ENCODE results near the gene OAT. TPM values are rescaled to one million over a fixed set of nuclear protein-coding genes. Genes with fewer than 3 reads are reported as not detected.

Gene OAT
- total RNA-seq, 6 experiments from 2014 or later: 5.2 to 43.8 (median 20.1) TPM

DNA sequence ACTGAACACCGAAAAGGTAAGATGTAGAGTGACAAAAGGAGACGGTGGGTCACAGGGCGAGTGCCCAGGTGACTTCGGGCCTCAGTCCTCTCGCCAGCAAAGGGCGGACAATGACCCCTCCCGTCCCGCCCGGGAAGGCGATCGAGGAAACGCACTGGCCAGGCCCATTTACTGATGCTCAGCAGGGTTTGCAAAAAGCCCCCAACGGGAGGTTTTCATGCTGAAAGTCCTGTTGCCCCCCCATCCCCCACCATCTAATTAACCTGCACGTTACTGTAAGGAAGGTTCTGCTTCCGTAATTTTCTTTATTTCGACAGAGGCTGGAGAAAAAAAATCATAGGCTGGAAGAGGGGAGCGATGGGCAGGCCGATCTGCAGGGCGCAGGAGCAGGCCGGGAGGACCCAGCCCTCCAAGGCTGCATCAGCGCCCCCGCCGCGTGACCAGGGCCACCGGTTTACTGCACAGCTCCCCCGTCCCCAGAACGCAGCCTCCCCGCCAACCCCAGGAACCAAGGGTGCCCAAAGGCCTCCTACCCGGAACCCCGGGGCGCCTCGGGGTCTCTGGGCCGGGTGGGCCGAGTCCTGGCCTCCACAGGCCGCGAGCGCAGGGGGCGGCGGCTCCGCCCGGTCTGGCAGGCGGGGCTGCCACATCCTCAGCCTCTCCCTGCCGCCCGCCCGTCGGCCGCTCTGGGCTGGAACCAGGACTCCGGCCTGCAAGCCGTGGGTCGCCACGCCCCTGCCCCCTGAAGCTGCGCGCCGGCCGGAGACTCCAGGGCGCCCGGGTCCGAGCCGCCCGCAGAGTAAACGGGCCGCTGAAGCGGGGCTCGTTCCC is 613 bp downstream of the OAT start:
- H3K9me3 ChIP-seq: no peaks in the 10 kb centered on the region
- H3K27ac ChIP-seq: peak overlapping the region; percentile 50 to 87 (median 78)
- DNase-seq (peak; percentile 59 to 78 (median 66)), ATAC-seq (peak; percentile 8 to 39 (median 28))
- intact Hi-C loops (cut with DNase I): no loop called here
- WGBS (ENCODE audit: insufficient coverage, low coverage, low lambda C conversion rate, missing lambda C conversion rate): 8% methylated on average over 21 of the region's 64 CpGs
- H3K4me3 ChIP-seq: peak overlapping the region; percentile 57 to 94 (median 61)
- peaks cover 0 to 33% (median 3%) of the 10 kb centered on the region in 4 donors for H3K4me1 ChIP-seq
- H3K27me3 ChIP-seq: no peaks in the 10 kb centered on the region
- TF ChIP-seq POLR2A (IDR thresholded peaks at IDR 0.05): no peak
- TF ChIP-seq, protein P1, sequence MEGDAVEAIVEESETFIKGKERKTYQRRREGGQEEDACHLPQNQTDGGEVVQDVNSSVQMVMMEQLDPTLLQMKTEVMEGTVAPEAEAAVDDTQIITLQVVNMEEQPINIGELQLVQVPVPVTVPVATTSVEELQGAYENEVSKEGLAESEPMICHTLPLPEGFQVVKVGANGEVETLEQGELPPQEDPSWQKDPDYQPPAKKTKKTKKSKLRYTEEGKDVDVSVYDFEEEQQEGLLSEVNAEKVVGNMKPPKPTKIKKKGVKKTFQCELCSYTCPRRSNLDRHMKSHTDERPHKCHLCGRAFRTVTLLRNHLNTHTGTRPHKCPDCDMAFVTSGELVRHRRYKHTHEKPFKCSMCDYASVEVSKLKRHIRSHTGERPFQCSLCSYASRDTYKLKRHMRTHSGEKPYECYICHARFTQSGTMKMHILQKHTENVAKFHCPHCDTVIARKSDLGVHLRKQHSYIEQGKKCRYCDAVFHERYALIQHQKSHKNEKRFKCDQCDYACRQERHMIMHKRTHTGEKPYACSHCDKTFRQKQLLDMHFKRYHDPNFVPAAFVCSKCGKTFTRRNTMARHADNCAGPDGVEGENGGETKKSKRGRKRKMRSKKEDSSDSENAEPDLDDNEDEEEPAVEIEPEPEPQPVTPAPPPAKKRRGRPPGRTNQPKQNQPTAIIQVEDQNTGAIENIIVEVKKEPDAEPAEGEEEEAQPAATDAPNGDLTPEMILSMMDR (IDR thresholded peaks at IDR 0.05): no peak
- H3K36me3 ChIP-seq: no peaks in the 10 kb centered on the region

DNA sequence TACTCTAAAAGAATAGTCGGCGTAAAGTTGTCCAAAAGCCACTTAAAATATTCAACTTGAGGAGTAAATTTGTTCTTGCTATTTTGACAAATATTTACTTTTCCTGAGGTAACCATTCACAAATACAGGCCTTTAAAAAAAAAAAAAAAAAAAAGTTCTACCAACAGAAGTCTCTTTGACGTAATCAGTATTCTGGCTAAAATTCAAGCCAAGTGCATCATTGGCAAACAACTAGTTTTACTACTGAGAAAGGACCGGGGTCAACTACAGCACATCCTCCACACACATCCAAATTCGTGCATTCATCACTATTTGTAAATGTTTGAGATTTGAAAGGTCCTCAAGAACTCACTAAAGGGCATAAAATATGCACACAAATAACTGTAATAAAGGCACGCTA is 2.0 kb downstream of the OAT start:
- intact Hi-C loops (cut with DNase I): no loop called here
- TF ChIP-seq POLR2A (IDR thresholded peaks at IDR 0.05): no peak
- TF ChIP-seq, protein P1 (IDR thresholded peaks at IDR 0.05): no peak
- peak in 1 of 3 donors; percentile 54 for DNase-seq
- peak overlapping the region in 1 of 3 donors; percentile 34 for H3K27ac ChIP-seq
- no peaks in the 10 kb centered on the region for H3K27me3 ChIP-seq
- peak; percentile 4 to 44 (median 36) for ATAC-seq
- H3K36me3 ChIP-seq: no peaks in the 10 kb centered on the region
- H3K4me1 ChIP-seq: peaks cover 0 to 33% (median 3%) of the 10 kb centered on the region in 4 donors
- H3K9me3 ChIP-seq: no peaks in the 10 kb centered on the region
- peak overlapping the region in 1 of 3 donors; percentile 2 for H3K4me3 ChIP-seq
- 24% methylated on average over 6 of the region's 6 CpGs for WGBS (ENCODE audit: insufficient coverage, low coverage, low lambda C conversion rate, missing lambda C conversion rate)

DNA sequence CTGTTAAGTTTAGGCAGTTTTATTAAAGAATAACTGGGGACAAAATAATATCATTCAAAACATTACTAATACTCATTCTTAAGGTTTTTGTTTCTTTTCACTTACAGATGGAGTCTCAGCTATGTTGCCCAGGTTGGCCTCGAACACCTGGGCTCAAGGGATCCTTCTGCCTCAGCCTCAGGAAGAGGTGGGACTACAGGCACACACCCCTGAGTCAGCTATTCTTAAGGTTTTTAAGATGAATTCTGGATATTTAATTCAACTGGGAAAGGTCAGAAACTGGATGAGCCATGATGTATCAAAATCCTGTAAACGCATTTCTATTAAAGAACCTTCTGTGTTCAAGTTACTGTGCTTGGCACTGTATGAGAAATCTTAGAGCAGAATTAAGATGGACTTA is 3.5 kb downstream of the OAT start:
- 92% methylated on average over 2 of the region's 2 CpGs for WGBS (ENCODE audit: insufficient coverage, low coverage, low lambda C conversion rate, missing lambda C conversion rate)
- Histone ChIP-seq H3K4me1 (peaks cover 0 to 33% (median 3%) of the 10 kb centered on the region in 4 donors), H3K36me3 (no peaks in the 10 kb centered on the region), H3K9me3 (no peaks in the 10 kb centered on the region), H3K4me3 (no peak overlapping the region), H3K27ac (no peak overlapping the region), H3K27me3 (no peaks in the 10 kb centered on the region)
- TF ChIP-seq, protein P1 (IDR thresholded peaks at IDR 0.05): no peak
- no peak for TF ChIP-seq POLR2A (IDR thresholded peaks at IDR 0.05)
- intact Hi-C loops (cut with DNase I): no loop called here
- no peak for ATAC-seq
- no peak for DNase-seq

DNA sequence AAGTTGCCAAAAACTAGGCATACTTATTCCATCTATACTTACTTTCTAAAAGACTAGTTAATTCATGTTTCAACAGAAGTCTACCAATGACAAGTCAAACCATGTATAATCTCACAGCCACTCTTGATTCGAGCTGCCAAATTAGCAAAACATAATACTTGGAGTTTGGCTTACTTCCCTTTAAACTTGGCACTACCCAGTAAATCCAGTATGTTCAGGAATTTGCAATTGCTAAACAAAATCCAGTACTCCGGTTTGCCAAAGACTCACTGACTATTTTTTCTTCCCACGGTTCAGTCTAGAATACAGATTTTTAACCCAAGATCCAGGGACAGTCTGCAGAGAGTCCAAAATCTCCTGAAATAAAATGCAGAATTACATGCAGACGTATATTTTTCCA is 4.6 kb downstream of the OAT start:
- Histone ChIP-seq H3K27ac (peak overlapping the region in 1 of 3 donors; percentile 3), H3K4me1 (peaks cover 0 to 33% (median 3%) of the 10 kb centered on the region in 4 donors), H3K27me3 (no peaks in the 10 kb centered on the region), H3K36me3 (no peaks in the 10 kb centered on the region), H3K4me3 (no peak overlapping the region), H3K9me3 (no peaks in the 10 kb centered on the region)
- intact Hi-C loops (cut with DNase I): no loop called here
- DNase-seq: no peak
- WGBS (ENCODE audit: insufficient coverage, low coverage, low lambda C conversion rate, missing lambda C conversion rate): 23% methylated on average over 4 of the region's 4 CpGs
- TF ChIP-seq, protein P1 (IDR thresholded peaks at IDR 0.05): no peak
- no peak for TF ChIP-seq POLR2A (IDR thresholded peaks at IDR 0.05)
- peak in 1 of 4 donors; percentile 4 for ATAC-seq
